ENCODE measurements around the gene EVI5L.

EVI5L gene

DNA sequence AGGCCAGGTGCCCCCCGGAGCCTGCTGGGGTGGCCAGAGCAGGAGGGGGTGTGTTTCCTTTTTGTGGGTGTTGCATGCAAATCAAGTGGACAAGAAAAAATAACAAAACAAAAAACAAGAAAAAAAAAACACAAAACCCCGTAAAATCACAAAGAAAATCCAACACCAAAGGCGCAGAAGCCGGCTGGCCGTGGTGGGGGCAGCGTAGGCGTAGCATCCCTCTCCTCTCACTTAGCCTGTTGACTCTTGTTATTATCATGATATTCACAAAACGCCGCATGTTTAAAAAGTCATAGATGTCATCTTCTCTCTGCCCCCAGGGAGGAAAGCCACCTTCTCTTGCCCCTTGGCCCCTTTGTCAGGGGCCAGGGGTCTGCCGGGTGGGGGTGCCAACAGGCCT is 83.6 kb downstream of the EVI5L start:
- TF ChIP-seq, protein P1, sequence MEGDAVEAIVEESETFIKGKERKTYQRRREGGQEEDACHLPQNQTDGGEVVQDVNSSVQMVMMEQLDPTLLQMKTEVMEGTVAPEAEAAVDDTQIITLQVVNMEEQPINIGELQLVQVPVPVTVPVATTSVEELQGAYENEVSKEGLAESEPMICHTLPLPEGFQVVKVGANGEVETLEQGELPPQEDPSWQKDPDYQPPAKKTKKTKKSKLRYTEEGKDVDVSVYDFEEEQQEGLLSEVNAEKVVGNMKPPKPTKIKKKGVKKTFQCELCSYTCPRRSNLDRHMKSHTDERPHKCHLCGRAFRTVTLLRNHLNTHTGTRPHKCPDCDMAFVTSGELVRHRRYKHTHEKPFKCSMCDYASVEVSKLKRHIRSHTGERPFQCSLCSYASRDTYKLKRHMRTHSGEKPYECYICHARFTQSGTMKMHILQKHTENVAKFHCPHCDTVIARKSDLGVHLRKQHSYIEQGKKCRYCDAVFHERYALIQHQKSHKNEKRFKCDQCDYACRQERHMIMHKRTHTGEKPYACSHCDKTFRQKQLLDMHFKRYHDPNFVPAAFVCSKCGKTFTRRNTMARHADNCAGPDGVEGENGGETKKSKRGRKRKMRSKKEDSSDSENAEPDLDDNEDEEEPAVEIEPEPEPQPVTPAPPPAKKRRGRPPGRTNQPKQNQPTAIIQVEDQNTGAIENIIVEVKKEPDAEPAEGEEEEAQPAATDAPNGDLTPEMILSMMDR (conservative IDR thresholded peaks at IDR 0.05; ENCODE audit: low read depth, low read length): no peak
- H3K4me3 ChIP-seq (ENCODE audit: low read depth, low read length): no peak overlapping the region
- DNase-seq (ENCODE audit: low read depth): no peak

DNA sequence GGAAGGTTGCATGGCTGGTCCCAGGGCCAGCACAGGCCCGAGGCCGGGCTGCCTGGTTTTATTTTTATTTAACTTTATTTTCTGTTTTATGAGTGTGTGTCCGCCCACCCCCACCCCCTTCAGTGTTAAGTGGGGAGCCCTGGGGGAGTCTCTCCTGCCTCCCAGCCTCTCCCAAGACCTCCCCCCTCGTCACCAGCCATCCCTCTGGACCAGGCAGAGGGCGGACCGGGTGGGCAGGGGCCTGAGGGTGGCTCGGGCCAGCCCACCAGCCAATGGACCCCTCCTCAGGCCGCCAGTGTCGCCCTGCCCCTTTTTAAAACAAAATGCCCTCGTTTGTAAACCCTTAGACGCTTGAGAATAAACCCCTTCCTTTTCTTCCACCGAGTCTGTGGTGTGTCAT is 84.1 kb downstream of the EVI5L start:
- TF ChIP-seq, protein P1 (conservative IDR thresholded peaks at IDR 0.05; ENCODE audit: low read depth, low read length): no peak
- DNase-seq (ENCODE audit: low read depth): no peak
- H3K4me3 ChIP-seq (ENCODE audit: low read depth, low read length): no peak overlapping the region
